Measurements from ENCODE around the gene KCNF1. TPM values are rescaled to one million over a fixed set of nuclear protein-coding genes. Genes with fewer than 3 reads are reported as not detected.

KCNF1 gene
- total RNA-seq, 2 experiments from 2014 or later: not detected

- ChIA-PET POLR2A (interaction anchor here (1.7 kb wide), 1 partner anchor 9 kb away, joined by 5 read pairs; no protein-coding TSS in a partner anchor), CTCF (interaction anchor here (0.7 to 3.6 kb wide), 3 partner anchors 10 to 51 kb away, joined by 3 to 9 read pairs (median 3); no protein-coding TSS in a partner anchor)
- DNase-seq: no peak
- no peak for ATAC-seq
- TF ChIP-seq CTCF (IDR thresholded peaks at IDR 0.05): no peak
- Mint-ChIP-seq H3K27ac (no peak overlapping the region), H3K27me3 (peaks cover 7% of the 10 kb centered on the region), H3K9me3 (peaks cover 4% of the 10 kb centered on the region), H3K4me1 (ENCODE audit: low read depth) (no peaks in the 10 kb centered on the region), H3K4me3 (no peak overlapping the region), H3K36me3 (ENCODE audit: low read depth) (no peaks in the 10 kb centered on the region)
- intact Hi-C loops (cut with micrococcal nuclease): no loop called here
These were observed 39.8 kb upstream of the KCNF1 start for GRCh38 chr2:10871978-10872377.

GRCh38 chr2:10873171-10873570 is 38.6 kb upstream of the KCNF1 start:
- no peak for ATAC-seq
- ChIA-PET POLR2A (interaction anchor here (1.7 kb wide), 1 partner anchor 11 kb away, joined by 5 read pairs; no protein-coding TSS in a partner anchor), CTCF (interaction anchor here (0.6 to 3.6 kb wide), 3 partner anchors 9 to 40 kb away, joined by 3 to 9 read pairs (median 3); no protein-coding TSS in a partner anchor)
- peaks cover 10% of the 10 kb centered on the region for H3K27me3 Mint-ChIP-seq
- DNase-seq: no peak
- H3K4me1 Mint-ChIP-seq (ENCODE audit: low read depth): peaks cover 3% of the 10 kb centered on the region
- H3K9me3 Mint-ChIP-seq: peaks cover 4% of the 10 kb centered on the region
- no peak overlapping the region for H3K4me3 Mint-ChIP-seq
- intact Hi-C loops (cut with micrococcal nuclease): no loop called here
- TF ChIP-seq CTCF (IDR thresholded peaks at IDR 0.05): no peak
- H3K27ac Mint-ChIP-seq: no peak overlapping the region
- no peaks in the 10 kb centered on the region for H3K36me3 Mint-ChIP-seq (ENCODE audit: low read depth)

- no peak for DNase-seq
- no peaks in the 10 kb centered on the region for H3K36me3 Mint-ChIP-seq (ENCODE audit: low read depth)
These were observed 37.8 kb upstream of the KCNF1 start for GRCh38 chr2:10873790-10874437.

GRCh38 chr2:10875126-10875525 is 36.6 kb upstream of the KCNF1 start:
- H3K4me3 Mint-ChIP-seq: no peak overlapping the region
- no peaks in the 10 kb centered on the region for H3K36me3 Mint-ChIP-seq (ENCODE audit: low read depth)
- no peak for ATAC-seq
- CTCF ChIA-PET: interaction anchor here (1.2 to 2.4 kb wide), 4 partner anchors 9 to 248 kb away, joined by 4 to 7 read pairs (median 4); no protein-coding TSS in a partner anchor
- POLR2A ChIA-PET: no interaction called here
- intact Hi-C loops (cut with micrococcal nuclease): no loop called here
- no peak overlapping the region for H3K27ac Mint-ChIP-seq
- no peak for DNase-seq
- H3K4me1 Mint-ChIP-seq (ENCODE audit: low read depth): peaks cover 3% of the 10 kb centered on the region
- no peak for TF ChIP-seq CTCF (IDR thresholded peaks at IDR 0.05)
- peaks cover 4% of the 10 kb centered on the region for H3K9me3 Mint-ChIP-seq
- peaks cover 11% of the 10 kb centered on the region for H3K27me3 Mint-ChIP-seq

More at GRCh38 chr2:10873790-10874437, 37.8 kb upstream of the KCNF1 start:
- ChIA-PET POLR2A (no interaction called here), CTCF (interaction anchor here (1.1 to 3.6 kb wide), 3 partner anchors 9 to 250 kb away, joined by 3 to 9 read pairs (median 4); no protein-coding TSS in a partner anchor)
- intact Hi-C loops (cut with micrococcal nuclease): no loop called here
- Mint-ChIP-seq H3K27ac (no peak overlapping the region), H3K4me3 (no peak overlapping the region), H3K27me3 (peaks cover 11% of the 10 kb centered on the region), H3K4me1 (ENCODE audit: low read depth) (peaks cover 3% of the 10 kb centered on the region), H3K9me3 (peaks cover 4% of the 10 kb centered on the region)
- no peak for ATAC-seq
- no peak for TF ChIP-seq CTCF (IDR thresholded peaks at IDR 0.05)

- peaks cover 3% of the 10 kb centered on the region for H3K4me1 Mint-ChIP-seq (ENCODE audit: low read depth)
- peaks cover 11% of the 10 kb centered on the region for H3K27me3 Mint-ChIP-seq
- CTCF ChIA-PET: interaction anchor here (0.7 to 2.4 kb wide), 4 partner anchors 12 to 256 kb away, joined by 3 to 7 read pairs (median 4); a partner anchor contains a TSS
- no peak for ATAC-seq
- intact Hi-C loops (cut with micrococcal nuclease): no loop called here
- H3K4me3 Mint-ChIP-seq: no peak overlapping the region
- H3K27ac Mint-ChIP-seq: no peak overlapping the region
- no peak for TF ChIP-seq CTCF (IDR thresholded peaks at IDR 0.05)
- peaks cover 4% of the 10 kb centered on the region for H3K9me3 Mint-ChIP-seq
- no peaks in the 10 kb centered on the region for H3K36me3 Mint-ChIP-seq (ENCODE audit: low read depth)
- POLR2A ChIA-PET: no interaction called here
- no peak for DNase-seq
These were observed 35.3 kb upstream of the KCNF1 start for GRCh38 chr2:10876394-10876793.

Data from activated CD8-positive, alpha-beta T cell treated with anti-CD3 and anti-CD28 coated beads for 36 hours (primary cell).